Measurements from ENCODE around the gene RRP12.
A peak's percentile ranks its signal among the peaks of the same experiment; 100 is the strongest.

The RRP12 gene

DNA sequence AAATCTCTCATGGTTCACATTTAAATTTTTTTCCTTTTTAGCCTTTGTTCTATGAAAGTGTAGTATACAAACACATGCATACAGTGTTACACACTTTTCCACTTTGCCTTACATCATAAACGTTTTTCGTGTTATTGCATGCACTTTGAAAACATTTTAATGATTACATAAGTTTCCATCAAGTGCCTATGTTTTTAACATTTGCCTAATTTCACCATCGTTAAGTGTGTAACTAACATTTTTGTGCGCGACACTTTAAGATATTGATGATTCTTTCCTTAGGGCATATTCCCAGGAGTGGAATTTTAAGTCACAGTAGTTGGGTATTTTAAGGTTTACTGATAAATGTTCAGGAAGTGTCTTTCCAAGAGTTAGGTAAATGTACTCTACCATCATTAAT is 65.1 kb downstream of the RRP12 start:
- no peak for DNase-seq (ENCODE audit: low read depth in 1 of 2, low spot score in 1 of 2)

DNA sequence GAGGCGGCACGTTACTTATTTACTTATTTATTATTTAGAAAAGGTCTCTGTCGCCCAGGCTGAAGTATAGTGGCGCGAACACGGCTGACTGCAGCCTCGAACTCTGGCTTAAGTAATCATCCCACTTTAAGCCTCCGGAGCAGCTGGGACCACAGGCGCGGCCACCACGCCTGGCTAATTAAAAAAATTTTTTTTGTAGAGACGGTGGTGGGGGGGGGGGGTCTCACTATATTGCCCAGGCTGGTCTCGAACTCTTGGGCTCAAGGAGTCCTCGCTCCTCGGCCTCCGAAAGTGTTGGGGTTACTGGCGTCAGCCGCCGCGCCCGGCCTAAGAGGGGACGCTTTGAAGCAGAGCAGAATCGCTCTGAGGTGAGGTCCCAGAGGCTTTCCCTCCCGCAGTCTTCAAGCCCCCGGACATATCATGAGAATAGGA is 65.9 kb downstream of the RRP12 start:
- DNase-seq (ENCODE audit: low read depth in 1 of 2, low spot score in 1 of 2), result no peak

DNA sequence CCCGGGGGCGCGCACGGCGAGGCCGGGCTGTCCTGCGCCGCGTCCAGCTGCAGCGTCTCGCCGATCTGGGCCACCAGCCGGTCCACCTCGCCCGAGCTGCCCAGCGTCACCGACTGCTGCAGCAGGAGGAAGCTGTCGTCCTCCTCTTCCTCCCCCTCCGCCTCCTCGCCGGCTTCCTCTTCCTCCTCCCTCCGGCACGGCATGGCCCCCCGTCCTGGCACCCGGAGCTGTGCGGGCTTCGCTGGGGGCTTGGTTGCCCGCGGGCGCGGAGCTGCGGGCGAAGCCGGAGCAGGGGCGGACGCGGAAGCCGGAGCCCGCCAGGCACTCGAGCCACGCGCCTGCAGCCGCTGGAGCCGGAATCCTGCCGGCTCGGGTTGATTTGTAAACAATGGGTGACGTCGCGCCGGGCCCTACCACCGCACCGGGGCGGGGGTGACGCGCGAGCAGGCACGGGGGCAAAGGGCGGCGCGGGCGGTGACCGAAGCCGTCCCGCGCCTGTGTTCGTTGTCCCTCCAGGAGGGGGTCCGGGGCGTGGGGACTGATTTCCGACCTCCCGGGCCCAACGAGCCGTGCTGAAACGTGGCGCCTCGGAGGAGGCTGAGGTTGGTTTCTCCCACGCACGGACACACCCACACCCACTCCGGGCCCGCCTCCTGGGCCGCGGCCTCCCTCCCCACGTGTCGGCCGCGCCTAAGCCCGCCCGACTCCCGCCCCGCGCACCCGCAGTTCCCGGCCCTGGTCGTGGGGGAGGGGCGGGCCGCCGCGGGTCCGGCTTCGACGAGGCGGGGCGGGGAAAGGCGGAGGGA is 66.6 kb downstream of the RRP12 start, which contains the start of gene FRAT2:
TSS of gene FRAT2 (minus strand) at position 360 of the 806 bp plus-strand sequence. CDS start at position 203, 157 bp downstream.
- DNase-seq (ENCODE audit: low read depth in 1 of 2, low spot score in 1 of 2), result peak; percentile 73 to 78

DNA sequence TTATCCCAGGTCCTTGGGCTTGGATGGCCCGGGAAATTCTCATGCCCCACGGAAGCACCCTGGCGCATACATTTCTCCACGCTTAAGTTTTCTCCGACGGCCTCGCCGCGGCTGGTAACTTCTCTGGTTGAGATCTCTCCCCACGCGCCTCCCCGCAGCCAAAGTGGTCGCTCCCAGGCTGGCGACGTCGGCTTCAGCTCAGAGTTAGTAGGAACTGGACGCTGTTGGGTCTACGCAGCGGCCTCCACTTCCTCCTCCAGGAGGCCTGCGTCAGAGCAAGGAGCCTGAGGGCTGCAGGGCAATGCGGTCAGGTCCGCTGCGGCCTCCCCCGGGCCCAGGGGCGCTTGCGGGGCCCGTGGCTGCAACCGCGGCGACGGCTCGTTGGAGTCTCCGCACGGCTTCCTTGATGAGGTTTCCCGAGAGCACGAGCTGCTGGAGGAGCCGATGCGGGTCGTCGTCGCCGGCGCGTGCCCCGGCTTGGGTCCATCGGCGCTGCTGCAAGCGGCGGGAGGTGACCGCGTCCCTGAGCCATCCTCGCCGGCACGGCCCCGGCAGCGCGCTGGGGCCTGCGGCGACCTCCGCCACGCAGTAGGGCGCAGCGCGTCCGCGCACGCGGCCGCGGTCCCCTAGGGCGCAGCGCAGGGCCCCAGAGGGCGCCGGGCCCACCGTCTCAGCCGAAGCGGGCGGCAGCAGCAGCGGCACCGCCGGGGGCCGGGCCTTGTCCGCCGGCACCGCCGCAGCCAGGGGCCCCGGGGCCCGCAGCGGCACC is 67.4 kb downstream of the RRP12 start:
- no peak for DNase-seq (ENCODE audit: low read depth in 1 of 2, low spot score in 1 of 2)

DNA sequence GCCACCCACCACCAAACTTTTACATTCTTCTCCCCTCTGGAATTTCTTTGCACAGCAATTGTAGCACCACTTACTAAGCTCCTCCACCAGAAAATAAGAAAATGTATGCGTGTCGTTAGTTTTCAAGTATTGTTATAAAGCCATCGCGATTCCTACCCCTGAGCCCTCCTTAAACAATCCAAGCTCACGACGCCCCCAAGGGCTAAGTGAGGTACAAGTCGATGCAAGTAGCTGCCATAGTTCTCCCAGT is 67.9 kb downstream of the RRP12 start:
- DNase-seq (ENCODE audit: low read depth in 1 of 2, low spot score in 1 of 2), result no peak

DNA sequence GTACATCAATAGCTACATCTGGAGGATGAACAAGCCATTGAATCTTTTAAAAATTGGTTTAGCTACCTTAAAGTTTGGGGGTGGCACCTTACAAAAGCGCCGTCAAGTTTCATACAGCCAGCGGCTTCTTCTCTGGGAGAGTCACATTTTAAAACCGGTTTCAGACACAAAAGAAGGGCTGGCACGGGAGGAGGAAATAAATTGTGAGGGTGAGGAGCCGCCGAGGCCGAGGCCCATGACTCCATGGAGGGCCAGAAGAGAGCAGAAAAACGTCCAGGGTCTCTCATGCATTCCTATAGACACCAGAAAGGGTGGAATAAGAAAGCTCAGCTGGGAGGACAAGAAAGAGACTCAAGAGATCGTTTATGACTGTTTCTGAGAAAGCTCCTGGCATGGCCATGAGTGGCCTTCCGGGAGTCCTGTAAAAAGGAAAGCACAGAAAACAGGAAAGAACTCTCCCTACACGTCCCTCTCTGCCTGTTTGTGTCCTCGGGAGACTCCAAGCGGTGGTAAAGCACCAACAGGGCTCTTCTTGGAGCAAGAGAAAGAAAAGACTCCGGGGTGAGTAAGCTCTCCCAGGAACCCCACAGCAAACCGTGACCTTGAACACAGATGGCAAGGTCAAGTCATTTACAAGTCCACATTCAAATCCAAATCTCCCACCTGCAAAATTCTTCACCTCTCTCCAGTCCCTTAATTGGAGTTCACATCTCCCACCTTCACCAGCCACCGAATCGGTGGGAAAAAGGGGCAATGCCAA is 68.4 kb downstream of the RRP12 start:
- DNase-seq (ENCODE audit: low read depth in 1 of 2, low spot score in 1 of 2), result no peak

DNA sequence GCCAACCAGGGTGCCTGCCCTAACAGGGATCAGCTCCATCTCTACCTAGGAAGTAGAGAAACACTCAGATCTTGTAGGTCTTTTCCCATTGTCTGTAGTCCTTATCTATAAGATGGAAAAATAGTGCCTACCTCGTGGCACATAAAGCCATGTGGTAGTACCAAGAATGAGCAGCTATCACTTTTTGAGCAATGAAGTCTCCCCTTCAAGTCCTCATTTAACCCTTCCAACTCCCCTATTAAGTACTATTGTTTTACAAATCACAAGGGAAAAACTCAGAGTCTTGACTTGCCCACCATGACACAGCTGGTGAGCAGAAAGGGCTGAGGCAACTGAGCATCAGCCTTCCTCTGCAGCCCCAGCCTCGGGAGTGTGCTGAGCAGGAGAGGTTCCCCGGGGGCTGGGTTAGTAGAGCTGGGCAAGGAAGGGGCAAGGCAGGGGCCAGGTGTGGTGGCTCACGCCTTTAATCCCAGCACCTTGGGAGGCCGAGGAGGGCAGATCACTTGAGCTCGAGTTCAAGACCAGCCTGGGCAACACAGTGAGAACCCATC is 69.9 kb downstream of the RRP12 start:
- no peak for DNase-seq (ENCODE audit: low read depth in 1 of 2, low spot score in 1 of 2)

DNA sequence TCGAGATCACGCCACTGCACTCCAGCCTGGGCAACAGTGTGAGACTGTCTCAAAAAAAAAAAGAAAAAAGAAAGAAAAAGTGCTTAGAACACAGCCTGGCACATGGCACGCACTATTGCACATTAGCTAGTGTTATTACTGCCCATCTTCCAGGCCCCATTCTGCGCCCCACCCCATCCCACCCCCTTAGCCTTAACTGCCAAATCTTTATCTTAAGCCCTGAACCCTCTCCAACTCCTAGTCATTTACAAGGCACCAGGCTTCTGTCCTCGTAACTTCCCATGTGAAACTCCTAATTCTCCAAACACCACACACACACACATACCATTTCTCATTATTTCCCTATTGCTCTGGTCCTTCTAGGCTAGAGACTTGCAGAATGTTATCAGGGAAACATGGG is 71.4 kb downstream of the RRP12 start:
- no peak for DNase-seq (ENCODE audit: low read depth in 1 of 2, low spot score in 1 of 2)

DNA sequence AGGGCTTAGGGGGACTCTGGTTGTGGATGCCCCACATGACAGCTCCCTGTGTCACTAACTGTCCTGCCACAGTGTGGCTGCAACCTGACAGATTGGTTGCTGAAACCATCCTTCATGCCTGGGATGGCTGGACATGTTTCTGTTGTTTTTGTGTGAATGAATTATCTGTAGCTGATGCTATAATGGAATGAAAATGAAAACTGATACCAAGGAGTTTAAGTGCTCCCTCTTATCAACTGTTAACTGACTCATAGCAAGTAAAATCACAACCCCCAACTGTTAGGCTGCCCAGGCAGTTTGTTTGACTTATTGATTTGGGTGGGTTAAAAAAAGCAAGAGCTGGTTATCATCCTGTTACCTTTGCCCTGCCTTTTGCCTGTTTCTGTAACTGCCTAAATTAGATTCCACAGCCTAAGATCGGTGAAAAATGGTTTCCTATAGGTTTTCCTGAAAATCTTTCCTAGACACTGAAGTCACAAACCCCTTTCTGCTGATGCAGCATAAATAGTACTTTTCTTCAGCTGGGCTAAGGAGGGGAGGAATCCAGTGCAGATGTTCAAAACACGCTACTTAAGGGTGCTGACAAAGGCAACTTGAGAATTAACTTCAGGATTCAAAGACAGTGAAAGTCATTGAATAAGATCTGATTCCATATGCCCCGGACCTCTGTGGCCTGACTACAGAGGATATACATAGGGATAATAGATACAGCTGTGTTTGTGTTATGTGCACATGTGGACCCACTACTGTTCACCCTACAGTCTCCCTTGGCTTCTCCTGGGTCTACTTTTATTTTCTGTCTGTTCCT is 72.3 kb downstream of the RRP12 start:
- no peak for DNase-seq (ENCODE audit: low read depth in 1 of 2, low spot score in 1 of 2)

DNA sequence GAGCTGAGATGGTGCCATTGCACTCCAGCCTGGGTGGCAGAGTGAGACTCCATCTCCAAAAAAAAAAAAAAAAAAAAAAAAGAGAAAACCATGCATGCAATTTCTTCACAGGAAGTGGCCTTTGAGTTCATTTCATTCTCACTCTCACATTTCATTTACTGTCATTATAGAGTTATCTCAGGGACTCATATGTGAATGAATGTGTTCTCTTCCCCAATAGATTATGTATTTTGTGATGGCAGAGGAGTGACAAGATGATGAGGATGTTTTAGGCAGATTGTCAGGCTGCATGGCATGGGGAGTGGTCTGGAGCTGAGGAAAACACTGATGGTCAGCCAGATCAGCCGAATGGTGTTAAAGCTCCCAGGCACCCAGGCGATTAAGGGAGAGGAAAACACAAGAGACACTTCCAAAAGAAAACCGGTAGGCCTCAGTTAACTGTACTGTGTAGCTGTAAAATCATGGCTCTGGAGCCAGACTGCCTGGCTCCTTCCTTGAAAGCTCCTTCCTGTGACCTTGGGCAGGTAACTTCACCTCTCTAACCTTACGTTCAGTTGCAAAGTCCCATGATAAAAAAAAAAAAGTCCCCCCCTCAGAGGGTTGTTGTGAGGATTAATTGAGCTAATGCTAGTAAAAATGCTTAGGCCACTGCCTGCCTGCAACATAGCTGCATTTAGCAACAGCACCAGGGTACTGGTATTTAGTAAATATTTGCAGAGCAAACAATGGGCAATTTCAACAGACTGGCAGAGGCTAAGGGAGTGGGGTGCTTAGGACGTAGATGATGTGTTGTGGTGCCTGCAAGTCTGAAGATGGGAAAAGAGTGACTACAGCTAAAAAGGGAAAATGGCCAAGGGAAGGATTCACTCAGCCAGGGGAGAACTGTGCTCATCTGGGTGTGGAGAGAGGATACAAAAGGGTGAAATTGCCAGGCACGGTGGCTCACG is 73.5 kb downstream of the RRP12 start:
- no peak for DNase-seq (ENCODE audit: low read depth in 1 of 2, low spot score in 1 of 2)

DNA sequence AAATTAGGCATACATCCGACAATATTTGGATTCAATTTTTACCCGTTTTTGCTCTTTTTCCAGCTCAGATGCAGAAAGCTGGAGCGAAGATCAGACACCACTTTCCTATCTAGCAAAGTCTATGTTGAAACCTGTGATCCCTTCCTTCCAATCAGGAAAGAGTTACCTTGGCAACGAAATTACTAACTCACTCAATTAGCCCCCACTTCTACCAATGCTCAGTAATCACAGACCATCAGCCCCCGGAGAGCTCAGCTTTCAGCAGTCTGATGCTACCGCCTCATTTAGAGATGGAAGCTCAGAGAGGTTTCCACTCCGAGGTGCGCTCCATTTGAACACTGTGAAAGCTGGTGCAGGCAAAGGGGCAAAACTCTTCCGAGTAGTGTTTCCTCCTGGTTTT is 75.4 kb downstream of the RRP12 start:
- no peak for DNase-seq (ENCODE audit: low read depth in 1 of 2, low spot score in 1 of 2)

DNA sequence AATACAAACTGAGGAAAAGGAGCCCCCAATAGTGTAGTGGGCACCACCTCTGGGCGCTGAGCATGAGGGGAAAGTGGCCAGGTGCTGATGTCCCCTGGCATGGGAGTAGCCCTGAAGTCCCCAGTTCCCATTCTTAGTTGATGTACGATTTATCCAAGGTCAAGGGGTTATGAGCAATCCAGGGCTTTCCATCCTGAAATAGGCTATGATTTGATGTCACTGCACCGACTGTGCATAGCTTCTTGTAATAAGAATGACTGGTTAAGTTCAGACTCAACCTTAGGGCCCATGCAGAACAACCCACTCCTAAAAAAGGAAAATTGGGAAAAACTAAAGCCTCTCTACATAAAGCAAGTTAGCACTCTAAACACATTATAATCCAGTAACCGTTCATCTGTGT is 77.6 kb downstream of the RRP12 start:
- DNase-seq (ENCODE audit: low read depth in 1 of 2, low spot score in 1 of 2), result no peak

DNA sequence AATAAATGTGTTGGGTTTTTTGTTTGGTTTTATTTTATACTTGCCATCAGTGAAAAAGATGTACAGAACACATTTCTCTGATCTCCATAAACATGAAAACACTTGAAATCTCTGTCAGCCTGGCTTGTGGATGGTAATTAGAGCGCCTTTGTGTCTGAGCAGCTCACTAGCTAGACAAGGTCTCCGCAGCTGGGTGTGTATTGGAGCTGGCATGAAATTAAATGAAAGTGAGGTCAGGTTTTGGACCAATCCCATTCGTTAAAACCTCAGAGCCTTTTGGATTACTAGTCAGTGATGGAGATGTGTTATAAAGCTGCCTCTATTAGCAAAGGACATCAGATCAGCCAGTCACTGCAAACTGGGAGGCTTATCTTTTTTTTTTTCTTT is 79.3 kb downstream of the RRP12 start:
- DNase-seq (ENCODE audit: low read depth in 1 of 2, low spot score in 1 of 2), result no peak

DNA sequence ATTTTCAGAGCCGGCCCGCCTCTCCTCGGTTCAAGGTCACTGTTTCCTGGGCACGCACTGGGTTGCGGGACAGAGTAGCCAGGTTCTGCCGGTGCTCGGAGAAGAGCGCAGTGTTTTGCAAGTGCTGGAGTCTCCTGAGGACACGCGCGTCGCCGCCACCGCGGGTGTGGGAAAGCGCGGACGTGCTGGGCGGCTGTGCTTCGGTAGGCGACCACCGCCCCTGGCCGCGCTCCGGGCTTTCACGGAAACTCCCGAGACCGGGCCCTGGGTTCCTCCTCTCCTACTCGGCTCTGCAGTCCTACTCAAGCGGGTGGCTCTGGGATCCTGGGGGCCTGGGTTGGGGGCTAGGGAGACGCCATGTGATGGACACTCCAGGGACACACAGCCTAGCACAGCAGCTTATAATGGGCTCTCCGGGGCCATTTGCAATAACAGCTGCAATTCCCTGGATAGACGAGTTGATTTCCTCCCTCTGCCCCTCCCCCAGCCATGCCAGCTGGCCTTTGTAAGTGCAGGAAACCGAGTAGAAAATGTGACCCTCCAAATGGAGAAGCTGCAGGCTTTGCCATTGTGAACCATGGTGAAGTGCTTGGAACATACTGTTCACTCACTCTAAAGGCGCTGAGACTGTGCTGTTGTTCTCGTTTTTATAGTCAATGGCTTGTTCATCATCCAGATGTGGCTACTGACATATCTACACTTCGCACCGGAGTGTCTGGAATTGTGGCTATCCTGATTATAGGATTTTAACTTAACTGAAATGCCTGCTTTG is 79.9 kb downstream of the RRP12 start:
- no peak for DNase-seq (ENCODE audit: low read depth in 1 of 2, low spot score in 1 of 2)

DNA sequence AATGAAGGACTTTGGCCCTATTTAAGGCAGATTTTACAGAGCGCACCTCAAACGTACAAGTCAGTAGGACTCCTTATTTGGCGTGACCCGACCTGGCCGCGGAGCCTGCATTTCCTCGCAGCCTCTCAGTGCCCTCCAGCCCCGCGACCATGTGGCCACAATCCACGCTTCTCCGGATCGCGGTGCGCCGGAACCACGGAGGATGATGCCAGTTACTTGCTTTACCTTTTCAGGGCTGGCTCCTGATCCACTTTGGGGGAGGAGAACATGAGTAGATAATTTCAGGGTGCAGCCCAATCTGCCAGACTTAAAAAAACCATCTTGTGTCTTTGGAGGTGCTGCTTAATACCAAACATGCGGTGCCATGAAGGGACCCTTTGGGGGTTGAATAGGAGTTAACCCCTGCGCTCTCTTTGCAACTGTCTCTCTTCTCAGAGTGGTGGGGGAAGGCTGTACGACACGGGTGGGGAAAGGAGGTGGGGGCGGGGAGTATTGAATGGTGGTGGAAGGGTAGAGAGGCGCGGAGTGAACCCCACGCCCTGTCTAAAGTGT is 80.6 kb downstream of the RRP12 start:
- DNase-seq (ENCODE audit: low read depth in 1 of 2, low spot score in 1 of 2), result no peak

DNA sequence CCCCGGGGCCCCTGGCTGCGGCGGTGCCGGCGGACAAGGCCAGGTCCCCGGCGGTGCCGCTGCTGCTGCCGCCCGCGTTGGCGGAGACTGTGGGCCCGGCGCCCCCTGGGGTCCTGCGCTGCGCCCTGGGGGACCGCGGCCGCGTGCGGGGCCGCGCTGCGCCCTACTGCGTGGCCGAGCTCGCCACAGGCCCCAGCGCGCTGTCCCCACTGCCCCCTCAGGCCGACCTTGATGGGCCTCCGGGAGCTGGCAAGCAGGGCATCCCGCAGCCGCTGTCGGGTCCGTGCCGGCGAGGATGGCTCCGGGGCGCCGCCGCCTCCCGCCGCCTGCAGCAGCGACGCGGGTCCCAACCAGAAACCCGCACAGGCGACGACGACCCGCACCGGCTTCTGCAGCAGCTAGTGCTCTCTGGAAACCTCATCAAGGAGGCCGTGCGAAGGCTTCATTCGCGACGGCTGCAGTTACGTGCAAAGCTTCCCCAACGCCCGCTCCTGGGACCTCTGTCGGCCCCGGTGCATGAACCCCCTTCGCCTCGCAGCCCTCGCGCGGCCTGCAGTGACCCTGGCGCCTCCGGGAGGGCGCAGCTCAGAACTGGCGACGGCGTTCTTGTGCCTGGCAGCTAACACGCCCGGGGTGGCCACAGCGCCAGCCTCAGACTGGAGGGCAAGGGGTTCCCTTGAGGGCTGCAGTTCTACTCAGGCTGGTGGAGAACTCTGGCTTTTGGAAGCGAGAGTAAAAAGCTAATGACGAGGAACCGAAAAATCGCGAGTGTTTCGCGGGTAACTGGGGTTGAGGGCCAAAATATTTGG is 81.3 kb downstream of the RRP12 start:
- DNase-seq (ENCODE audit: low read depth in 1 of 2, low spot score in 1 of 2), result peak; percentile 35 to 43

DNA sequence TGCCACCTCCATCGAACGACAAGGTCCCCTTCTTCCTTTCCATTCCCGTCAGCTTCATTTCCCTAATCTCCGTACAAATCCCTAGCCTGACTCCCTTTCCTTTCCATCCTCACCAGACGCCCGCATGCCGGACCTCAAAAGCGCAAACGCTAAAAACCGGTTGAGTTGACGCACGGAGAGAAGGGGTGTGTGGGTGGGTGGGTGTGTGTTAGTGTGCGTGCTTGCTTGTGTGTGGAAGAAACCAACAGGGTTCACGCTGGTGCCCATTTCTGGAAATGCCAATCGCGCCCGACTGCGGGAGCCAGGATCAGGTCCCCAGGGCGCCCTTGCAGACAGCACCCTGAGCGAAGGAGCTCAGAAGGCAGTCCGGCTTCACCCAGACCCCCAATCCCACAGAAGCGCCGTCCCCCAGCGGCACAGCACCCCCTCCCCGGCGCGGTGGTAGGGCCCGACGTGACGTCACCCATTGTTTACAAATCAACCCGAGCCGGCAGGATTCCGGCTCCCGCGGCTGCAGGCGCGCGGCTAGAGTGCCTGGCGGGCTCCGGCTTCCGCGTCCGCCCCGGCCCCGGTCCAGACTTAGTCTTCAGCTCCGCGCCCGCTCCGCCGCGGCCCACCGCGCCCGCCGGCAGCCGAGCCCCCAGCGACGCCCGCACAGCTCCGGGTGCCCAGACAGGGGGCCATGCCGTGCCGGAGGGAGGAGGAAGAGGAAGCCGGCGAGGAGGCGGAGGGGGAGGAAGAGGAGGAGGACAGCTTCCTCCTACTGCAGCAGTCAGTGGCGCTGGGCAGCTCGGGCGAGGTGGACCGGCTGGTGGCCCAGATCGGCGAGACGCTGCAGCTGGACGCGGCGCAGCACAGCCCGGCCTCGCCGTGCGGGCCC is 82.1 kb downstream of the RRP12 start, which contains the start of gene FRAT1:
TSS of gene FRAT1 (plus strand) at position 500 of the 880 bp plus-strand sequence. CDS start at position 683, 183 bp downstream.
- peak; percentile 80 to 87 for DNase-seq (ENCODE audit: low read depth in 1 of 2, low spot score in 1 of 2)
